A172 (cell line): ENCODE data around the gene BRD9. TPM values are rescaled to one million over a fixed set of nuclear protein-coding genes. Genes with fewer than 3 reads are reported as not detected.
"Not testable (repeated sequence)": the region's sequence is repeated elsewhere in the genome, so short reads cannot be mapped to it uniquely, and the experiment has no call there.

Experiments
- DNase-seq: peaks from one replicate; pipeline ENCODE4 v3.0.0-alpha.2; 2015; ENCODE audit warnings: low spot score
- total RNA-seq: library from RNA; depleted of rRNA; stranded (reverse); fragments of >200 nt; shearing (Covaris generic); gene quantifications from 2 replicates; pipeline ENCODE4 v1.2.3, GENCODE V29; 2014

BRD9 gene
- total RNA-seq, 1 experiment from 2014 or later: 38.8 TPM

- not testable (repeated sequence) for DNase-seq
Measured at GRCh38 chr5:878677-879076, 13.9 kb downstream of the BRD9 start.

GRCh38 chr5:878125-878524 lies 14.5 kb downstream of the BRD9 start:
- no peak for DNase-seq

GRCh38 chr5:876398-877365 lies 15.9 kb downstream of the BRD9 start:
- no peak for DNase-seq

GRCh38 chr5:875931-876330 lies 16.7 kb downstream of the BRD9 start:
- no peak for DNase-seq

- no peak for DNase-seq
Measured at GRCh38 chr5:873328-873727, 19.3 kb downstream of the BRD9 start.

- no peak for DNase-seq
Measured at GRCh38 chr5:872301-872700, 20.3 kb downstream of the BRD9 start.

GRCh38 chr5:871596-872298 lies 20.9 kb downstream of the BRD9 start:
- DNase-seq: no peak

GRCh38 chr5:870956-871355 lies 21.6 kb downstream of the BRD9 start:
- DNase-seq: no peak

- DNase-seq: no peak
Measured at GRCh38 chr5:868428-869135, 24.0 kb downstream of the BRD9 start.

- DNase-seq: no peak
Measured at GRCh38 chr5:867300-867870, 25.2 kb downstream of the BRD9 start.

GRCh38 chr5:865771-866170 lies 26.8 kb downstream of the BRD9 start:
- no peak for DNase-seq

- DNase-seq: no peak
Measured at GRCh38 chr5:865168-865521, 27.5 kb downstream of the BRD9 start.

GRCh38 chr5:864492-865167 lies 28.0 kb downstream of the BRD9 start:
- DNase-seq: no peak

- no peak for DNase-seq
Measured at GRCh38 chr5:863244-863805, 29.3 kb downstream of the BRD9 start.

GRCh38 chr5:862367-863243 lies 30.0 kb downstream of the BRD9 start:
- DNase-seq: no peak

GRCh38 chr5:861442-862366 lies 30.9 kb downstream of the BRD9 start:
- no peak for DNase-seq

GRCh38 chr5:860506-861150 lies 32.0 kb downstream of the BRD9 start:
- no peak for DNase-seq

- DNase-seq: no peak
Measured at GRCh38 chr5:859798-860296, 32.8 kb downstream of the BRD9 start.
